HUES48 (cell line): Measurements from ENCODE around the gene NLK.
A peak's percentile ranks its signal among the peaks of the same experiment; 100 is the strongest.

ENCODE experiments used
- H3K27ac ChIP-seq: one replicate; pipeline ENCODE4 v1.7.0; 2013; ENCODE audit warnings: low read depth, low read length, inconsistent platforms
- H3K27me3 ChIP-seq: 2 replicates; pipeline ENCODE4 v1.6.1; 2013; ENCODE audit warnings: mild to moderate bottlenecking, low read length; ENCODE audit not compliant: control insufficient read depth, insufficient read depth
- H3K36me3 ChIP-seq: 2 replicates; pipeline ENCODE4 v1.6.1; 2013; ENCODE audit warnings: low read length; ENCODE audit not compliant: control insufficient read depth, insufficient read depth
- H3K4me1 ChIP-seq: 2 replicates; pipeline ENCODE4 v1.6.1; 2013; ENCODE audit warnings: mild to moderate bottlenecking, low read length; ENCODE audit not compliant: control insufficient read depth, insufficient read depth
- H3K4me3 ChIP-seq: 2 replicates; pipeline ENCODE4 v1.5.1; 2013; ENCODE audit warnings: mild to moderate bottlenecking, low read depth, low read length
- H3K9ac ChIP-seq: 2 replicates; pipeline ENCODE4 v1.6.1; 2013; ENCODE audit warnings: mild to moderate bottlenecking, low read depth, low read length, moderate library complexity
- H3K9me3 ChIP-seq: 2 replicates; pipeline ENCODE4 v1.6.1; 2013; ENCODE audit warnings: low read length; ENCODE audit not compliant: control insufficient read depth, insufficient read depth

Gene NLK

DNA sequence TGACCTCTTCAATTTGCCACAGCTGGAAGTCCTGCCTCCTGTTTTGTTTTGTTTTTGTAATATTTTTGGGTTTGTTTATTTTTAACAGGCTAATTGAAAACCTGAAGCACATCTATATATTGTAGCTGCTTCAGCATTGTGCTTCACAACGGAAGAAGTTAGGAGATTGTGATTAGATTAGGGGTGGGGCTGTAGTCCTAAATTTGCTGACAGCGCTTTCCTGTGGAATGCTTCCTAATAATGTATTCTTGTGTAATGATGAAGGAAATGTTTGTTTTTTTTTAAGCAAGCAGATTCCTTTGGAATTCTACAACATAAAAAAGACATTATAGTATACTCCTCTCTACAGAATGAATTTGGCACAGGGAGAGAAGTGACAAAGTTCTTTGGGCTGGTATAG is 70.1 kb downstream of the NLK start:
- peaks cover 56% of the 10 kb centered on the region for H3K4me1 ChIP-seq
- no peak overlapping the region for H3K27ac ChIP-seq
- no peaks in the 10 kb centered on the region for H3K9me3 ChIP-seq
- no peaks in the 10 kb centered on the region for H3K36me3 ChIP-seq
- H3K27me3 ChIP-seq = no peaks in the 10 kb centered on the region
- H3K4me3 ChIP-seq = no peak overlapping the region
- no peak overlapping the region for H3K9ac ChIP-seq

DNA sequence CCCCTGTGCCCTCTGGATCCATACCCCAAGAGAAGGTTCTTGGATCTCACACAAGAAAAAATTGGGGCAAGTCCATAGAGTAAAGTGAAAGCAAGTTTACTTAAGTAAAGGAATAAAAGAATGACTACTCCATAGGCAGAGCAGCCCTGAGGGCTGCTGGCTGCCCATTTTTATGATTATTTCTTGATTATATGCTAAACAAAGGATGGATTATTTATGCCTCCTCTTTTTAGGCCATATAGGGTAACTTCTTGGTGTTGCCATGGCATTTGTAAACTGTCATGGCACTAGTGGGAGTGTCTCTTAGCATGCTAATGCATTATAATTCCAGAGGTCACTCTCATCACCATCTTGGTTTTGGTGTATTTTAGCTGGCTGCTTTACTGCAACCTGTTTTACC is 70.8 kb downstream of the NLK start:
- Histone ChIP-seq H3K9ac (no peak overlapping the region), H3K9me3 (no peaks in the 10 kb centered on the region), H3K36me3 (no peaks in the 10 kb centered on the region), H3K4me3 (no peak overlapping the region), H3K27ac (no peak overlapping the region), H3K27me3 (no peaks in the 10 kb centered on the region), H3K4me1 (peaks cover 56% of the 10 kb centered on the region)

DNA sequence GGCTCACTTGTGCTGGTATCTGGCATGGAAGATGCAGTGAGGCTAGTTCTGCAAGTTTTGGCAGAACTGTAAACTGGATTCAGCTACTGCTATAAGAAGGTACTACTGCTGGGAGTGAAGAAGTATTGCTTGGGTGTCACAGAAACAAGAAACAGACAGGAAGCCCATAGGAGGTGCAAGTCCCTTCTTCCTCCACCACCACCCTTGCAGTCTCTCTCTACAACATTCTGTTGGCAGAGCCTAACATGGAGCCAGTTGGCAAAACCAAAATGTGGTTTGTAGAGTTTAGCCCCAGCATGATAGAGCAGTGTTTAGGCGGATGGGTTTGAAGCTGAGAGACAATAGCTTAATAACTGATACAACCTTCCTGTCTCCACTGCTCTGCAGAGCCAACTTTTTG is 72.6 kb downstream of the NLK start:
- Histone ChIP-seq H3K4me1 (peaks cover 64% of the 10 kb centered on the region), H3K4me3 (no peak overlapping the region), H3K9me3 (no peaks in the 10 kb centered on the region), H3K9ac (no peak overlapping the region), H3K27me3 (no peaks in the 10 kb centered on the region), H3K36me3 (no peaks in the 10 kb centered on the region), H3K27ac (peak overlapping the region; percentile 54)

DNA sequence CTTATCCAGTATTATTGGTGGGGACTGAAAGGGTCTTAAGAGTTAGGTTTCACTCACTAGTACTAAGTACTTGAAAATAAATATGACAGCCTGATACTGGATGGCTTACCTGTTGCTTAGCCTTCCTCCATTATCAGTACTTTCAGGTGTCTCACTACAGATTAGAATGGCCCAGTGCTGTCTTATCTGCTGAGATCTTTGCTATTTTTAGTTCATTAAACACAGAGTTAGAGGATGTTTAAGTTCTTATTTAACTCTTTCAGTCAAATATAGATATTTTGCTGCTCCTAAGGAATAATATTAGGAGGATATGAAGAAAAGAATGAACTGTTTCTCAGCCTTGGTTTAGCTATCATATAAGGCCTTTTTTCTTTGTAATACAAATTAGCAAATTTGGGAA is 74.8 kb downstream of the NLK start:
- Histone ChIP-seq H3K27me3 (no peaks in the 10 kb centered on the region), H3K9ac (no peak overlapping the region), H3K4me3 (no peak overlapping the region), H3K27ac (no peak overlapping the region), H3K9me3 (no peaks in the 10 kb centered on the region), H3K4me1 (peaks cover 54% of the 10 kb centered on the region), H3K36me3 (no peaks in the 10 kb centered on the region)

DNA sequence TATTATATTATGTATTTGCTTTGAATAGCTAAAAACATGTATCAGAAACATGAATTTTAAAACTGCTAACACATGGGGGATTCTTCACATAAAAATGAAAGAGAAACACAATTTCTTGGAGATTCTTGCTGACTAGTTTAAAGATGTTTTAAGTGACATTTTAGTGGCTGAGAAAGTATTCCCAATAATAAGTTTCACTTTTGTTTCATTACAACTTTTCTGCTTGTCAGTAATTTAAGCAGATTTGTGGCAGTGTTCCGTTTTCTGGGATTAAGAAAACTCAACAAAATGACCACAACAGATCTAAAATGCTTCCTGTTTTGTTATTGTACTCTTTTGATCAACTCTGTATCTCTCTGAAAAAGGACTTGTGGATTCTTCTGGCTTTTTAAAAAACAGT is 75.9 kb downstream of the NLK start:
- Histone ChIP-seq H3K27me3 (no peaks in the 10 kb centered on the region), H3K4me1 (peaks cover 43% of the 10 kb centered on the region), H3K27ac (no peak overlapping the region), H3K9me3 (no peaks in the 10 kb centered on the region), H3K4me3 (no peak overlapping the region), H3K36me3 (peaks cover 9% of the 10 kb centered on the region), H3K9ac (no peak overlapping the region)

DNA sequence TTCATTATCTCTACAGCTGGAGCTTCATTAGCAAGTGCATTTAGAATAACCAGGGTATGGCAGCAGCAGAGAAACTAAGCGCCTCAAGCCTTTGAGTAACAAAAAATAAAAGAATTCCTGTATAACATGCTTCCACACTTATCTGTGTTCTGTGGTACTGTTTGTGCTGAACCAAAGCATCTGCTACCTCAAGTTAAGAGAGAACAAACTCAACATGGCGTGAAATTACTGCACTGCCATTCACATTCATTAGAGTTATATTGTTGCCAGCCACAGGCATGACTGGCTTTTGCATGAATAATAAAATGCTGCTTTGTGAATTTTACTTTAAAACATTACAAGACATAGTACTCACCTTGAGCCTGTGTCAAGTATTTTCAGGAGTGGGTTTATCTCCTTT is 76.6 kb downstream of the NLK start:
- no peak overlapping the region for H3K4me3 ChIP-seq

DNA sequence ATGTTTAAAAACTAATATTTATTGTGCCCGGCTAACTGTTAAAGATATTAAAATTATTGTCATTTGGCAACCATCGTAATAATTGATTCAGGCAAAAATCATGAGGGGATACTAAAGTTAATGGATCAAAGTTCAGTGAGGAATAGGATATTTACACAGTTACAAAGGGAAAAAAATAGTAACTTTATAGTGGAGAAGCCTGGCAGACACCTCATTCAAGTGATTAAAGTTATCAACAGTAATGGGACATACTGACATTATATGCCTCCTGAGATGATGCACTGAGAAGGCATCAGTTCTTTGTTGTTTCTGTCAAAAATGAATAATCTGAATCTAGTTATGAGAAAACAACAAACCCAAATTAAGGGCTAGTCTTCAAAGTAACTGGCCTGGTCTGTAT is 77.1 kb downstream of the NLK start:
- Histone ChIP-seq H3K4me3 (no peak overlapping the region), H3K36me3 (peaks cover 18% of the 10 kb centered on the region), H3K9ac (no peak overlapping the region), H3K9me3 (no peaks in the 10 kb centered on the region), H3K27ac (no peak overlapping the region), H3K27me3 (no peaks in the 10 kb centered on the region), H3K4me1 (peaks cover 31% of the 10 kb centered on the region)

More for the DNA sequence above, 76.6 kb downstream of the NLK start:
- no peaks in the 10 kb centered on the region for H3K27me3 ChIP-seq
- H3K9ac ChIP-seq = no peak overlapping the region
- peaks cover 13% of the 10 kb centered on the region for H3K36me3 ChIP-seq
- H3K4me1 ChIP-seq = peaks cover 37% of the 10 kb centered on the region
- H3K9me3 ChIP-seq = no peaks in the 10 kb centered on the region
- H3K27ac ChIP-seq = no peak overlapping the region

DNA sequence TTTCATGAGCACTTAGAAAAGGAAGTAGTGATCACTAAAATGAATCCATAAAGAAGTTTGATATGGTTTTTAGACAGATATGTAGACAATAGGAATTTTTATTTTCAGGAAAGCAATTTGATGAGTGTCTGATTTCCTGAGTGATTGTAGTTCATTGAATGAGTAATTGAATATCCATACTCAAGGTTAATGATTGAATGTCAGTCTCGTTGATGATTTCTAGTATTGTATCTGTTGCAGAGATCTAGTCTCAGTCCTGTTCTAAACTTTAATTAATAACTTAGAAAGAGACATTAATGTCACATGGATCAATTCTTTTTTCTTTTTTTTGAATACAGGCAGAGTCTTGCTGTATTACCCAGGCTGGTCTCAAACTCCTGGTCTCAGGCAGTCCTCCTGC is 78.3 kb downstream of the NLK start:
- Histone ChIP-seq H3K27me3 (no peaks in the 10 kb centered on the region), H3K4me3 (no peak overlapping the region), H3K9ac (no peak overlapping the region), H3K4me1 (peaks cover 23% of the 10 kb centered on the region), H3K36me3 (peaks cover 25% of the 10 kb centered on the region), H3K9me3 (no peaks in the 10 kb centered on the region), H3K27ac (no peak overlapping the region)

DNA sequence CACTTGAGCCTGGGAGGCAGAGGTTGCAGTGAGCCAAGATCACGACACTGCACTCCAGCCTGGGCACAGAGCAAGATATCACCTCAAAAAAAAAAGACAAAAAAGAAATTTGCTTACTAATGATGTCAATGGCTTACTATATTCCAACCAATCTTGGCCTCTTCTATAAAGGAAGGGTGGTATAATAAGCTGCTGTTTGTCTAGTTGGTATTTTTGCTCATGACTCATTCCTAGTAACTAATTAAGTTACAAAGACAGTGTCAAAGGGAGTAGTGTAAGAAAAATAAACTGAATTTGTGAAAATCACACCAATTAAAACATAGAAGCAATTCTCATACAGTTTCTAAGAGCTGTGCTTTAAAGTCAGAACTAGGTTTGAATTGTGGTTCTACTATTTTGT is 82.5 kb downstream of the NLK start:
- H3K27ac ChIP-seq = no peak overlapping the region
- no peak overlapping the region for H3K9ac ChIP-seq
- peaks cover 30% of the 10 kb centered on the region for H3K36me3 ChIP-seq
- no peaks in the 10 kb centered on the region for H3K27me3 ChIP-seq
- H3K9me3 ChIP-seq = no peaks in the 10 kb centered on the region
- no peaks in the 10 kb centered on the region for H3K4me1 ChIP-seq
- no peak overlapping the region for H3K4me3 ChIP-seq

DNA sequence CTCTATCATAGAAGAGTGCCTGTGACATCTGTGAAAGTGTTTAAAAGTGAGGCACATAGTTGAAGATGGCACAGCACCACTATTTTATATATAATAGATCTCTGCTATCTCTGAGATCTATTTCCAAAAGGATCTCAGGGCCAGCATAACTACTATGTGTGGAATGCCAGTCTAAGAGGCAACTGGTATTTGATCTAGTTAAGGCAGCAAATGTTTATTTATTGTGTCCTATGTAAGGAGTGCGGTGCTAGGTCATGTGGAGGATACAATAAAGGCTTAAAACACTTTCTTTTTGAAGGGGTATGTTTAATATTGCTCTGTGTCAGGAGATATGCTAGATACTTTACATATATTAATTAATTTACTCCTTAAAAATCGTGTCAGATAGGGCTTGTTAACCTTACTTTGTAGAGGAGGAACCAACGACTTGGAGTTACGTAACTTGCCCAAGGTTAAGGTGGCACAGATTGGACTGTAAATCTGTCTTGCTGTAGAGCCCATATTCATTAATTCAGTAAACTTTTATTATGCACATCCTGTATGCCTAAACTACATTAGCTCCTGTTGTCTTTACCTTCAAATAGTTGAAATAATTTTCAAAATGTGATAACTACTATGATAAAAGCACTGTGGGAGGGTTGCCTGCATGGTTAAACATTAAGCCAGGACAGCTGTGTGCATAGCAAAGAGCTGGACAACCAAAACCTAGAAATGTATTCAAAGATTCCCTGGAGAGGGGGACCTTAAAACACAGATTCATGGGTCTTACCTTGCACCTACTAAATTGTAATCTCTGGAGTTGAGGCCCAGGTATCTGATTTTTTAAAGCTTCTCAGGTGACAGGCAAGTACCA is 83.3 kb downstream of the NLK start:
- Histone ChIP-seq H3K27me3 (no peaks in the 10 kb centered on the region), H3K4me3 (no peak overlapping the region), H3K9ac (no peak overlapping the region), H3K9me3 (no peaks in the 10 kb centered on the region), H3K4me1 (no peaks in the 10 kb centered on the region), H3K36me3 (peaks cover 30% of the 10 kb centered on the region), H3K27ac (no peak overlapping the region)

DNA sequence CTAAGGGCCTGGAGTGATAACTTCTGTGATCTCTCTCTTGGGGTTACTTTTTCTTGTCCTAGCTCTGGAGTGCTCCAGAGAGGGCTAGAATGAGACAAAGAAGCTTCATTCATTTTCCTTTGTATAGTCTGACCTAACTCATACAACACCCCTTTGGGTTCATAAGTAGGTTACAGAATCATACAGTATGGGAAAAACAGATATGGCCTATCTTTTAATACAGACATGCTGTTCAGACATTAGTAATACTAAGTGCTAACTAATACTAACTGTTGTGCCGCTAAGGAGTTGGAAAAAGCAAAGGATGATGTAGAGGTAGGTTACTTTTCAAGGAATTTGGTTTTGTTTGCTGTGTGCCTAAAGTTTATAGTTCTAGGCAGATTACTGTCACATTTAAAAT is 84.7 kb downstream of the NLK start:
- Histone ChIP-seq H3K4me1 (no peaks in the 10 kb centered on the region), H3K27ac (no peak overlapping the region), H3K27me3 (no peaks in the 10 kb centered on the region), H3K4me3 (no peak overlapping the region), H3K36me3 (peaks cover 33% of the 10 kb centered on the region), H3K9me3 (no peaks in the 10 kb centered on the region), H3K9ac (no peak overlapping the region)
